ENCODE measurements around the gene AQP2.

DNA sequence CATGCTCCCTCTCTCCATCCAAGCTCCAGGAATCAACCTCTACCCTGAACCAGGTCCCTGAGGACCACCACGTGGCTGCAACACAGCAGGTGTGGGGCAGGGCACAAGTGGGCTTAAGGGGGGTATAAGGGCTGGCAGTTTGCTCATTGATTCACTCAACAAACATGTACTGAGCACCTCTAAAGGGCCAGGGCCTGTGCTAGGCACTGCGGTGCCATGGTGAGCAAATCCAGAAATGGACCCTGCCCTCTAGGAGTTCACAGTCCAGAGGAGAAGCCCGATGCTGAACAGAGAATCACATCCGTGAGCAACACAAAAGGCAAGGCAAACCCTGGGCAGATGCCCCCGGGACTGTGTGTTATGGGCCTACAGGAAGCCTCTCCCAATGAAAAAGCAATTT is 6.5 kb upstream of the AQP2 start:
- TF ChIP-seq GATA2 (IDR thresholded peaks at IDR 0.05; ENCODE audit: low read depth, low read length) (no peak), GATA3 (IDR thresholded peaks at IDR 0.05; ENCODE audit: low read depth, low read length) (no peak)
